Epithelial cell of prostate (primary cell): ENCODE measurements around the gene RPS16.
A peak's percentile ranks its signal among the peaks of the same experiment; 100 is the strongest.

ENCODE experiments used
- DNase-seq: peaks from one replicate; pipeline ENCODE4 v3.0.0-alpha.2; 2011; ENCODE audit warnings: low read depth, low spot score
- H3K27ac ChIP-seq: fragments of 450-650 bp; 2 replicates; pipeline ENCODE4 v1.5.1; 2017; ENCODE audit warnings: mild to moderate bottlenecking

Gene RPS16

GRCh38 chr19:39409208-39410016 lies 26.3 kb downstream of the RPS16 start:
- H3K27ac ChIP-seq = peak overlapping the region; percentile 100
- DNase-seq = peak; percentile 88

DNA sequence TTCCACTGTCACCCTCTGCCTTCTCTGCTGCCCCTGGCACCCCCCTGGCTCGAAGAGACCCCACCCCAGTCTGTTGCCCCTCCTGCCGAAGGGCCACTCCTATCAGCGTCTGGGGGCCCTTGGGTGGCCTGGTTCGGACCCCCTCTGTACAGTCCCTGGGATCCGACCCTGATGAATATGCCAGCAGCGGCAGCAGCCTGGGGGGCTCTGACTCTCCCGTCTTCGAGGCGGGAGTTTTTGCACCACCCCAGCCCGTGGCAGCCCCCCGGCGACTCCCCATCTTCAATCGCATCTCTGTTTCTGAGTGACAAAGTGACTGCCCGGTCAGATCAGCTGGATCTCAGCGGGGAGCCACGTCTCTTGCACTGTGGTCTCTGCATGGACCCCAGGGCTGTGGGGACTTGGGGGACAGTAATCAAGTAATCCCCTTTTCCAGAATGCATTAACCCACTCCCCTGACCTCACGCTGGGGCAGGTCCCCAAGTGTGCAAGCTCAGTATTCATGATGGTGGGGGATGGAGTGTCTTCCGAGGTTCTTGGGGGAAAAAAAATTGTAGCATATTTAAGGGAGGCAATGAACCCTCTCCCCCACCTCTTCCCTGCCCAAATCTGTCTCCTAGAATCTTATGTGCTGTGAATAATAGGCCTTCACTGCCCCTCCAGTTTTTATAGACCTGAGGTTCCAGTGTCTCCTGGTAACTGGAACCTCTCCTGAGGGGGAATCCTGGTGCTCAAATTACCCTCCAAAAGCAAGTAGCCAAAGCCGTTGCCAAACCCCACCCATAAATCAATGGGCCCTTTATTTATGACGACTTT lies 27.1 kb downstream of the RPS16 start:
- DNase-seq = no peak
- H3K27ac ChIP-seq = peak overlapping the region; percentile 100

DNA sequence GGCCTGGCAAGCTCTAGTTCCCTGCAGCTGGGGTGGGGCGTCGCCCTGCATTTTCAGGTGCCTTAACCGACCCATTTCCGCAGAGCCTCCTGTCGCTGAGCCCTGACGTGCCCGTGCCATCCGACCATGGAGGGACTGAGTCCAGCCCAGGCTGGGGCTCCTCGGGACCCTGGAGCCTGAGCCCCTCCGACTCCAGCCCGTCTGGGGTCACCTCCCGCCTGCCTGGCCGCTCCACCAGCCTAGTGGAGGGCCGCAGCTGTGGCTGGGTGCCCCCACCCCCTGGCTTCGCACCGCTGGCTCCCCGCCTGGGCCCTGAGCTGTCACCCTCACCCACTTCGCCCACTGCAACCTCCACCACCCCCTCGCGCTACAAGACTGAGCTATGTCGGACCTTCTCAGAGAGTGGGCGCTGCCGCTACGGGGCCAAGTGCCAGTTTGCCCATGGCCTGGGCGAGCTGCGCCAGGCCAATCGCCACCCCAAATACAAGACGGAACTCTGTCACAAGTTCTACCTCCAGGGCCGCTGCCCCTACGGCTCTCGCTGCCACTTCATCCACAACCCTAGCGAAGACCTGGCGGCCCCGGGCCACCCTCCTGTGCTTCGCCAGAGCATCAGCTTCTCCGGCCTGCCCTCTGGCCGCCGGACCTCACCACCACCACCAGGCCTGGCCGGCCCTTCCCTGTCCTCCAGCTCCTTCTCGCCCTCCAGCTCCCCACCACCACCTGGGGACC lies 27.9 kb downstream of the RPS16 start:
- no peak for DNase-seq
- H3K27ac ChIP-seq = peak overlapping the region; percentile 100

DNA sequence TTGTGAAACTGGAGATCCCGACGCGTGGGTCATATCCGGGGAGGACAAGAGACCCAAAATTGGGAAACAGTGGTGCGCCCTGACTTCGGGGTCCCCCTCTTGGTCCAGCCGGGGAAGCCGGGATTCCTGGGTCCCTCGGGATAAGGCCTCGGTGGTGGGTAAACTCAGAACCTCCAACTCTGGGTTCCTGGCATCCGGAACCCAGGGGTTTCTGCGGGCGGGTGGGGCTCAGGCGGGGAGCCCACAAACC lies 28.4 kb downstream of the RPS16 start:
- DNase-seq = no peak
- H3K27ac ChIP-seq = peak overlapping the region; percentile 100

- H3K27ac ChIP-seq = peak within 1 kb of the TSS; percentile 100
- no peak for DNase-seq
Measured at GRCh38 chr19:39406656-39407409, 28.9 kb downstream of the RPS16 start, which contains the start of gene ZFP36. Gene ZFP36 (plus strand): TSS chr19:39406847. CDS start chr19:39406905, 58 bp downstream.

- no peak for DNase-seq
- peak overlapping the region; percentile 100 for H3K27ac ChIP-seq
Measured at GRCh38 chr19:39405958-39406655, 29.6 kb downstream of the RPS16 start.

DNA sequence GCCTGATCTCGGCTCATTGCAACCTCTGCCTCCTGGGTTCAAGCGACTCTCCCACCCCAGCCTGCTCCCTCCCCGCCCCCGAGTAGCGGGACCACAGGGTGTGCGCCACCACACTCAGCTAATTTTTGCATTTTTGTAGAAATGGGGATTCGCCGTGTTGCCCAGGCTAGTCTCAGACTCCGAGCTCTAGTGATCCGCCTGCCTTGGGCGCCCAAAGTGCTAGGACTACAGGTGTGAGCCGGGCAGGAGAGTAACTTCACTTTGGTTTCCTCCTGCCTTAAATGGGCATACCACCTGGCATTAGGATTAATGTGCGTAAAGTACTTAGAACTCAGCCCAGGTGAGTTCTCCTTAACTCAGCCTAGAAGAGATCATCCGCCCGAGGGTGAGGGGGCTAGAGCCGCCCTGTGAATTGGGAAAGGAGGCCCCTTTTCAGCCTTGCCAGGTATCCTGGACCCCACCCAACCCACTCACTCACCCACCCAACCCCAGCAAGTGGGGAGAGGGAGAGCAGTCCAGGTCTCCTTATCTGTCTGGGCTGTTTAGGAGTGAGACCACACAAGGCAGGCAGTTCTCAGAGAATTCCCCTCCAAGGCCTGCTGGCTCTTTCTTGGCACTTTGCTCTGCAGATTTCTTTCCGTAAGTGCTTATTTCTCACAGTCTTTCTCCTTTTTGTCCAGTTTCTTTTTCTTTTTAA lies 30.3 kb downstream of the RPS16 start:
- no peak for DNase-seq
- H3K27ac ChIP-seq = peak overlapping the region; percentile 100

- DNase-seq = peak; percentile 76
- H3K27ac ChIP-seq = peak overlapping the region; percentile 100
Measured at GRCh38 chr19:39403331-39404312, 32.1 kb downstream of the RPS16 start.

DNA sequence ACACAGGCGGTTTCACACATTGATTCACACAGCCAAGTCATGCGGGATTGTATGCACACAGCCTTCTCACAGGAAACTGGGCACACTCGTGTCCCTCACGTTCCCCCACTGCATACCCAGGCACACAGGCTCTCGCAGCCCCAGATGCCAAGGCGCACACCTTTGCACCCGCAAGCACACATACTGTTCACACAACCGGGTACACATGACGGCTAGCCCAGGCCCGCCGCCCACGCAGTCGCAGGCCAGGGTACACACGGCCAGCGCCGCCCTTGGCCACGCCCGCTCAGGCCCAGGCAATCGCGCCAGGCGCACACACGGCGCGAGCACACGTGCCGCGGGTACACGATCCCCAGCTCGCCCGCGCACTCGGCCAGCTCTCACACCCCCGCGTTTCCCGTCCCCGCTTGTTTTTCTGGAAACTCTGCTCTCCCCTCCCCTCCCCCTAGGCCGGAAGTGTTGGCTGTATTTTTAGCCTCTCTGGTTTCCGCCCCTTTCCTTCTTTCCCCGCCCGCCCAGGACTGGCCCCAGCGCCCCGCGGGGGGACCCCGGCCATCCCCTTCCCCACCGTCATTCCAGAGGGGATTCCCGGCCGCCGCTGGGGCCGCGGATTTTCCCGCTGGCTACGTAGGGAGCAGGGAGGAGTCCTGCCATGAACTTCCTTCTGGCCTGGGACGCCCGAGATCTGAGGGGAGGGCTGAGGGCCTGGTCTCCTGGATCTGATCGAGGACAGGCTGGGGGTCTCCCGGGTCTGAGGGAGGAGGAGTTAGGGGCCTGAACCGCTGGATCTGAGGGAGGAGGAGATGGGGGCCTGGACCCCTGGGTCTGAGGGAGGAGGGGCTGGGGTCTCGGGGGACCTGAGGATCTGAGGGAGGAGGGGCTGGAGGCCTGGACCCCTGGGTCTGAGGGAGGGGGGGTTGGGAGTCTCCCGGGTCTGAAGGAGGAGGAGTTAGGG lies 33.1 kb downstream of the RPS16 start:
- DNase-seq = no peak
- H3K27ac ChIP-seq = peak overlapping the region; percentile 100

- peak overlapping the region; percentile 100 for H3K27ac ChIP-seq
- DNase-seq = peak; percentile 89
Measured at GRCh38 chr19:39401549-39402345, 34.0 kb downstream of the RPS16 start.

- DNase-seq = no peak
- H3K27ac ChIP-seq = peak overlapping the region; percentile 100
Measured at GRCh38 chr19:39401070-39401548, 34.6 kb downstream of the RPS16 start.

DNA sequence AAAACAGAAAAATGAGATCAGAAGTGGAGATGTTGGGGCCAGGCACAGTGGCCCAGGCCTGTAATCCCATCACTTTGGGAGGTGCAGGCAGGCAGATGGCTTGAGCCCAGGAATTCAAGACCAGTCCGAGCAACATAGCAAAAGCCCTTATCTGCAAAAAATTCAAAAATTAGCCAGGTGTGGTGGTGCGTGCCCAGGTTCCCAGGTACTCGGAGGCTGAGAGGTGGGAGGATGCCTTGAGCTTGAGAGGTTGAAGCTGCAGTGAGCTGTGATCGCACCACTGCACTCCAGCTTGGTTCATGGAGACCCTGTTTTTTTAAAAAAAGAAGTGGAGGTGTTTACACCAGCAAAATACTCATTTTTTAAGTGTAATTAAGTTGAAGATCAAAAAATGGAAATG lies 35.7 kb downstream of the RPS16 start:
- no peak for DNase-seq
- peak overlapping the region; percentile 99 for H3K27ac ChIP-seq

GRCh38 chr19:39399668-39400050 lies 36.1 kb downstream of the RPS16 start:
- no peak for DNase-seq
- H3K27ac ChIP-seq = peak overlapping the region; percentile 99

GRCh38 chr19:39398297-39398864 lies 37.4 kb downstream of the RPS16 start:
- peak; percentile 89 for DNase-seq
- peak overlapping the region; percentile 99 for H3K27ac ChIP-seq
